ENCODE measurements around the gene CLCA4.

Gene CLCA4

DNA sequence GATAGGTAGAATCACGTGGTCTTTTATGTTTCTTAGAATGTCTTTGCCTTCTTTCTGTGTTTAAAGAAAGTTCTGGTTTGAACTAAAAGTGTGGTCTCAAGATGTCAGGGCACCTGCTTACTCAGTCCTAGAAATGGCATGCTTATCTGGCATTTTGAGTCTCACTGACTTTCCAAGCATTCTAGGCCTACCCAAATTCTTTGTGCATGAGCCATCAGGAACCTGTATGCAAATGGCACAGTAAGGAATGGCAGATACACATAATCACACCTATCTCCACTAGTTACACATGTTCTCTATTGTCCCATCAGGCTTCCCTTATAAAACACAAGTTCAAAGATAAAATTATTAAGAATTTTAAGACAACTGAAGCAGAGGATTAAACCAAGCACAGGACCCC lies 29.5 kb upstream of the CLCA4 start:
- no peak for DNase-seq
- H3K9me3 Mint-ChIP-seq: no peaks in the 10 kb centered on the region
- H3K4me1 Mint-ChIP-seq (ENCODE audit: low read depth): no peaks in the 10 kb centered on the region
- H3K27me3 Mint-ChIP-seq: no peaks in the 10 kb centered on the region
- H3K36me3 Mint-ChIP-seq (ENCODE audit: low read depth): no peaks in the 10 kb centered on the region
- H3K4me3 Mint-ChIP-seq: no peak overlapping the region
- H3K27ac Mint-ChIP-seq: no peak overlapping the region

DNA sequence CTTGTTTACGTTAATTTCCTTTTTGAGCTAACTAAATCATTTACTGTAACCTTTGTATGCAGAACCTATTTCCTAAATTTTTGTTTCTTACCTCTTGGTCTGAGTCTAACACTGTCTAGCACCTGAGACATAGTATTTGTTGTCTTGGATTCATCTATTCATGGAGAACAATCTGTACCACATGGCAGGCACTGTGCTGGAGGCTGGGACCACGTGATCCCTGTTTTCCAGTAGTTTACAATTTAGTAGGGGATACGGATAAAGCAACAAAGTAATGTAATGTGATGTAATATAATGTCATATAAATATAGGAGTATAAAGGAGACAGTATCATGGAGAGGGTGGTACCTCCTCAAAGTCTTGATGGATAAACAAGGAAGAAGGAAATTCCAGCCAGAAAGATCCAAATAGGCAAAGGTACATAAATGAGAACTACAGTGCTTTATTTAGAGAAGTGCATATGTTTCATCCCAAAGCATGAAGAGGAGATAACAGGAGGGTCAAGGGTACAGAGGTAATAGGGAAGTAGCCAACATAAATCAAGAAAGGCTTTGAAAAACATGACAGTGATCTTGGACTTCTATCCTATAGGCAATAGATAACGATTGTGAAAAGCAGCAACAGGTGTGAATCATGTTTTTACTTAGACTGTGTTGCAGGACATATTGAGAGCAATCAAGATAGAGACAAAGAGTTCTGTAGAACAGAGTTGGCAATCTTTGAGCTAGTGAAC lies 25.9 kb upstream of the CLCA4 start:
- H3K27me3 Mint-ChIP-seq: peaks cover 1% of the 10 kb centered on the region
- H3K27ac Mint-ChIP-seq: no peak overlapping the region
- H3K9me3 Mint-ChIP-seq: no peaks in the 10 kb centered on the region
- no peaks in the 10 kb centered on the region for H3K36me3 Mint-ChIP-seq (ENCODE audit: low read depth)
- no peaks in the 10 kb centered on the region for H3K4me1 Mint-ChIP-seq (ENCODE audit: low read depth)
- DNase-seq: no peak
- no peak overlapping the region for H3K4me3 Mint-ChIP-seq

DNA sequence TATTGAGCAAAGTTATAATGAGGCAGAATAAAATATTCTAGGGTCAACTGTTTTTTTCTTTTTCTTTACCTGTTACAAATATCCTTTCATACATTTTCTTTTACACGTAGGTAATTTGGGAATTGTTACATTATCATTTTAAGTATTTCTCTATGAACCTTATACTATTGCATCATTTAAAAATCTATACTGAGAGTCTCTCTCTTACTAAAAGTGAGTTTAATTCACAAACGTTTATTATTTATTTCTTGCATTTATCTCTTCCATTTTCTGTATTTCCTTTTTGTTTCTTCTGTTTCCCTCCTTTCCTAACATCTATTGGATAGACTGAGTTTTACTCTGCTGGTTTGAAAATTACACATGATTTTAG lies 25.4 kb upstream of the CLCA4 start:
- Mint-ChIP-seq H3K36me3 (ENCODE audit: low read depth) (no peaks in the 10 kb centered on the region), H3K27me3 (peaks cover 2% of the 10 kb centered on the region), H3K4me3 (no peak overlapping the region), H3K4me1 (ENCODE audit: low read depth) (no peaks in the 10 kb centered on the region), H3K9me3 (no peaks in the 10 kb centered on the region), H3K27ac (no peak overlapping the region)
- DNase-seq: no peak

DNA sequence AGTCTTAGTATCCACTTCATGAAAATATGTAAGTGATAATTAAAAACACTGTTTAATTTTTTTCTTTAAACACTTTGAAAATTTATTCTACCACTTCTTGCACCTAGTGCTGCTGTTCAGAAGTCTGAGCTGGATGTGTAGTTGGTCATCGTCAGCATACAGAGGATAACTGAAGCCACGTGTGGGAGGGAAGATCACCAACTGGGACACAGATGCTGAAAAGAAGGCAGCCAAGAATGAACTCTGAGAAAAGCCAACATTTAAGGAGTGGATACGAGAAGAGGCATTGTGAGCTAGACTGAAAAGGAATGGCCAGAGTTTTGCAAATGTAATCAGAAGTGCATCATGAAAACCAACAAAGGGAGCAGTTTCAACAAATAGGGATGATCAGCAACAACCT lies 24.6 kb upstream of the CLCA4 start:
- H3K9me3 Mint-ChIP-seq: no peaks in the 10 kb centered on the region
- H3K27ac Mint-ChIP-seq: no peak overlapping the region
- no peaks in the 10 kb centered on the region for H3K4me1 Mint-ChIP-seq (ENCODE audit: low read depth)
- no peak for DNase-seq
- peaks cover 2% of the 10 kb centered on the region for H3K27me3 Mint-ChIP-seq
- H3K36me3 Mint-ChIP-seq (ENCODE audit: low read depth): no peaks in the 10 kb centered on the region
- H3K4me3 Mint-ChIP-seq: no peak overlapping the region

DNA sequence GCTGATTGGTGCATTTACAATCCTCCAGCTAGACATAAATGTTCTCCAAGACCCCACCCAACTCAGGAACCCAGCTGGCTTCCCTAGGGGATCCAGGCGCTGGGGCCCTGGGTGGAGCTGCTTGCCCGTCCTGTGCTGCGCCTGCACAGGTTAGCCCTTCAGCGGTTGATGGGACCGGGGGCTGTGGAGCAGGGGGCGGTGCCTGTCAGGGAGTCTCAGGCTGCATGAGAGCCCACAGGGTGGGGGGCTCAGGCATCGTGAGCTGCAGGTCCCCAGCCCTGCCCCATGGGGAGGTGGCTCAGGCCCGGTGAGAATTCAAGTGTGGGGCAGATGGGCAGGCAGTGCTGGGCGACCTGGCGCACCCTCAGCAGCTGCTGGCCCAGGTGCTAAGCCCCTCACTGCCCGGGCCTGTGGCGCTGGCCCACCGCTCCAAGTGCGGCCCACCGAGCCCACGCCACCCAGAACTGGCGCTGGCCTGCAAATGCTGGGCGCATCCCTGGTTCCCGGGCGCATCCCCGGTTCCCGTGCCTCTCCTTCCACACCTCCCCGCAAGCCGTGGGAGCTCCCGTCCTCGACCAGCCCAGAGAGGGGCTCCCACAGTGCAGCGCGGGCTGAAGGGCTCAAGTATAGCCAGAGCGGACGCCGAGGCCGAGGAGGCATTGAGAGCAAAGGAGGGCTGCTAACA lies 23.1 kb upstream of the CLCA4 start:
- Mint-ChIP-seq H3K9me3 (no peaks in the 10 kb centered on the region), H3K27me3 (peaks cover 2% of the 10 kb centered on the region), H3K36me3 (ENCODE audit: low read depth) (no peaks in the 10 kb centered on the region), H3K4me3 (no peak overlapping the region), H3K4me1 (ENCODE audit: low read depth) (no peaks in the 10 kb centered on the region), H3K27ac (no peak overlapping the region)
- DNase-seq: no peak

DNA sequence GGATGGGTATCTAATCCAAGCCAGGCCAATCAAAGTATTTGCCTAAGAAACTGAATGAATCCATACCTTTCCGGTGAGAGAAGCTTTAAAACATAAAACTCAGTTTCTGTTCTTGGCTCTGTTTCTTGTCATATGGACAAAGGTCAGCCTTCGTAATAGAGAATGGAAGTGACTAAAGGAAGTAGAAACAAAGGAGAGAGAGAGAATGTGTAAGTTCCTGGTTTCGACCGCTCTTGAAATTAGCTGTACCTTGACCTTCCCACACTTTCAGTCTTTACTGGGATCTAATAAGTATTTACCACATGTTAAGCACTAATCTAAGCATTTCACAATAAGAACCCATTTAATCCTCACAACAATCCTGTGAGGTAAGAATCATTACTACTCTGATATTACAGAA lies 19.6 kb upstream of the CLCA4 start:
- Mint-ChIP-seq H3K9me3 (no peaks in the 10 kb centered on the region), H3K4me1 (ENCODE audit: low read depth) (no peaks in the 10 kb centered on the region), H3K4me3 (no peak overlapping the region), H3K36me3 (ENCODE audit: low read depth) (no peaks in the 10 kb centered on the region), H3K27ac (no peak overlapping the region), H3K27me3 (peaks cover 2% of the 10 kb centered on the region)
- DNase-seq: no peak

DNA sequence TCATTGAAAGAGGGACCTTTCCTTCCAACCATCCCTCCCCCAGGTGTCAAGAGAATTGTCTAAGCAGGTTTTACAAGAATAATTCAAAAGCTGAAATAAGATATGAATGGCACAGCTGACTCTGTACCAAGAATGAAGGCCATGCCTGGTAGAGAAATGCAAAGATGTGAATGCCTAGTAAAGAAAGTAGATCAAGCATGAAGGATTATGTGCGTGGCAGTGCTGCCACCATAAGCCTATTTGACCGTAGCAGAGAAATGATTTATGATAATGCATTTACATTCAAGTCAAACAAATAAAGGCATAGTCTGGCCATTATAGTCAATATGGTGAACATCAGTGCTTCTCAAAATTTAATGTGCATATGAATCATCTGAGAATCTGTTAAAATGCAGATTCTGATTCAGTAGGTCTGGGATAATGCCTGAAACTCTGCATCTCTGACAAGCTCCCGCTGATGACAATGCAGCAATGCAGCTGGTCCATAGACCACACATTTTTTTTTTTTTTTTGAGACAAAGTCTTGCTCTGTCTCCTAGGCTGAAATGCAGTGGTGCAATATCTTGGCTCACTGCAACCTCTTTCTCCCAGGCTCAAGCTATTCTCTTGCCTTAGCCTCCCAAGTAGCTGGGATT lies 16.6 kb upstream of the CLCA4 start:
- DNase-seq: no peak
- Mint-ChIP-seq H3K4me1 (ENCODE audit: low read depth) (no peaks in the 10 kb centered on the region), H3K36me3 (ENCODE audit: low read depth) (no peaks in the 10 kb centered on the region), H3K27me3 (peaks cover 7% of the 10 kb centered on the region), H3K4me3 (no peak overlapping the region), H3K27ac (no peak overlapping the region), H3K9me3 (no peaks in the 10 kb centered on the region)

DNA sequence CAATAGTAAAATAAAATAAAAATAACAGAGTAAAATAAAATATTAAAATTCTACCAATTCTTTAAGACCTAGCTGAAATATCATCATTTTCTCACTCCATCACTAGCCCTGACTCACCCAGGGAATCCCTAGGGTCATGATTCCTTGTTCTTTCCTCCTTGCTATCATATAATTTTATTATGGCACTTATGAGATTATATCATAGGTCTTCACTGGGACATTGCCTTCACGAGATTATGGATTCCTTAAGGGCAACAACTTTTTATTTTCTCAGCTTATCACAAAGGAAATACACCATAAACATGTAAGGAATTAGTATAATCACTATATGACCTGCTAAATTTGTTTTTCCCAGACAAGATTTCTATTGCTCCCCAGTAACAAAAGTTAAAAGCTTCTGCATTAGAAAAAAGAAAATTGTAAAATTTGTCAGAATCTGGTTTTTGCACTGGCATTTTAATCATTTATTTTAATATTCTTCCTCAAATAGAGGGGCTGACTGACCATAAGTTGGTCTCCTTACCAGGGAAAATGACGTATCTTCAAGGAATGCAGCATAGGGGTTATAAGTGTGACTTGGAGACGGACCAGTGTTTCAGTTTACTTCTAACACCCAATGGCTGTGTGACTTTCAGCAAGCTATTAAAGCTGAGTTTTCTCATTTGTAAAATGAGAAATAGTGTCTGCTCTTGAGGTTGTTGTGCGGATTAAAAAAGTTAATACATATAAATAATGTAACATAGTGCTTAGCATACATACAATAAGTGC lies 8.8 kb upstream of the CLCA4 start:
- no peak for DNase-seq
- H3K36me3 Mint-ChIP-seq (ENCODE audit: low read depth): no peaks in the 10 kb centered on the region
- H3K4me3 Mint-ChIP-seq: no peak overlapping the region
- H3K27me3 Mint-ChIP-seq: peaks cover 28% of the 10 kb centered on the region
- no peaks in the 10 kb centered on the region for H3K9me3 Mint-ChIP-seq
- H3K27ac Mint-ChIP-seq: no peak overlapping the region
- H3K4me1 Mint-ChIP-seq (ENCODE audit: low read depth): no peaks in the 10 kb centered on the region

DNA sequence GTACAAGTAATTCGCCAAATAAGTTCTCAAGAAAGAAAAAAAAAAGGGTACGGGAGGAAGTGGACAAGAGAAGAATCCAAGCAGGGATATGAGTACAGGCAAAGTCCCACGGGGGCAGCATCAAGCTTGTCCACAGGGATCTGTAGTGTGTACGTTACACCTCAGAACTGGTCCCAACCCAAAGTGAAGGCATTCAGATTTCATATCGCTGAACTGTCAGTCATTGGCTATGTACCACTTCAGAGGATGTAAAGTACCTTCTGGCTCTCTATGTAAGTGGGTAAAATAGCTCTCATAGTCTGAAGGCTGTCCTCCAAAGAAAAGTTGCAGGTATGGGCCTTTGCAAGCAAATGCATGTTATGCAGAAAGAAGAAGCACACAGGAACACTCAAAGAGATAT lies 8.1 kb upstream of the CLCA4 start:
- Mint-ChIP-seq H3K4me3 (no peak overlapping the region), H3K27ac (no peak overlapping the region), H3K4me1 (ENCODE audit: low read depth) (no peaks in the 10 kb centered on the region), H3K36me3 (ENCODE audit: low read depth) (no peaks in the 10 kb centered on the region), H3K27me3 (peaks cover 31% of the 10 kb centered on the region), H3K9me3 (no peaks in the 10 kb centered on the region)
- no peak for DNase-seq

DNA sequence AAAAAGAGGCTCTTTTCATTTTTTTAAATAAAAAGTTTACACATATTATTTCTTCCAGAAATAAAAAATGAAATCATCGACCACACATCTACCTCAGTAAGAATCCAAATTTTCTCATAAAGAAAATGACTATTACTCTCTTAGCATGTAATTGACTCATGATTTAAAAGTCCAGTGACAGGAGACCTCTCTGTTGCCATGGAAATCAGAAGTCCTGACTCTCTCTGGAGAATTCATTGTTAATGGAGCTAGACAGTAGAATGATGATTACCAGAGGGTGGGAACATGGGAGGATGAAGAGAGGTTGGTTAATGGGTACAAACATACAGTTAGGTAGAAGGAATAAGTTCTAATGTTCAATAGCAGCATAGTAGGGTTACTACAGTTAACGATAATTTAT lies 5.0 kb upstream of the CLCA4 start:
- Mint-ChIP-seq H3K27me3 (peaks cover 47% of the 10 kb centered on the region), H3K9me3 (no peaks in the 10 kb centered on the region)

DNA sequence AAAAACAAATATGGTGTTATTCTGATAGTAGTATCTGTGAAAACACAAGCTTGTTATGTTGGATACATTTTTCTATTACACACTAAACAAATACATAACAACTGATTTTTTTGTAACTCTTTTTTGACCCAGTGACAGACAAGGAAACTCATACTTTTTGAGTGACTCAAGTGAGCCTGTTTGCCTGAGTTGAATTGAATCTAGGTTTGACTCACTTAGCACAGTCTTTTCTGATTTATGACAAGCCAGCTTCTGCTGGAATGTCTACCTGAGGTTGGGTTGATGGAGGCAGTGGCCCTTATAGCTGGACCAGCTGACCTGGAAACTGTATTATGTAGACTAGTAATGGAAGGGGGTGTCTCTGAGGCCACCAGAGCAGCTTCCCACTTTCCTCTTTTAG lies 4.2 kb upstream of the CLCA4 start:
- H3K4me3 Mint-ChIP-seq: no peak overlapping the region
- H3K4me1 Mint-ChIP-seq (ENCODE audit: low read depth): no peaks in the 10 kb centered on the region
- peaks cover 43% of the 10 kb centered on the region for H3K27me3 Mint-ChIP-seq
- no peaks in the 10 kb centered on the region for H3K9me3 Mint-ChIP-seq
- no peak overlapping the region for H3K27ac Mint-ChIP-seq
- no peaks in the 10 kb centered on the region for H3K36me3 Mint-ChIP-seq (ENCODE audit: low read depth)
- no peak for DNase-seq

More for the DNA sequence above, 5.0 kb upstream of the CLCA4 start:
- Mint-ChIP-seq H3K36me3 (ENCODE audit: low read depth) (no peaks in the 10 kb centered on the region), H3K4me1 (ENCODE audit: low read depth) (no peaks in the 10 kb centered on the region), H3K4me3 (no peak overlapping the region), H3K27ac (no peak overlapping the region)
- DNase-seq: no peak

DNA sequence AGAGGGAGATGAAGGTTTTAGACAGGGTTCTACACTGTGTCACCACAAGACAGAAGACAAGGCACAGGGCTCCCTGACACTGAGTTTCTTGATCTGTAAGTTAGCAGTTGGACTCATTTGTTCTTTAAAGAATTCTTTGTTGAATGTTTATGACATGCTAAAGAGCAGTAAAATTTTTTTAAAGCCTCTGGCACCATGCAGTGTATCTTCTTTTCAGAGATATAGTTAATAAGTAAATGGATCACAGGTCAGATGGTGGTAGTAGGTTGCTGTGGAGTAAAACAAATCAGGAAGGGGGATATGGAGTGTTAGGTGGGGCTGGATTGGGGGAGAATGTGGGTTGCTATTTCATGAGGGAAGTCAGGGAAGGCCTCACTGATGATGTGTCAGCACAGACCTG lies 2.0 kb downstream of the CLCA4 start:
- Mint-ChIP-seq H3K36me3 (ENCODE audit: low read depth) (no peaks in the 10 kb centered on the region), H3K9me3 (no peaks in the 10 kb centered on the region), H3K27me3 (peaks cover 16% of the 10 kb centered on the region), H3K27ac (no peak overlapping the region), H3K4me1 (ENCODE audit: low read depth) (no peaks in the 10 kb centered on the region), H3K4me3 (no peak overlapping the region)
- DNase-seq: no peak

DNA sequence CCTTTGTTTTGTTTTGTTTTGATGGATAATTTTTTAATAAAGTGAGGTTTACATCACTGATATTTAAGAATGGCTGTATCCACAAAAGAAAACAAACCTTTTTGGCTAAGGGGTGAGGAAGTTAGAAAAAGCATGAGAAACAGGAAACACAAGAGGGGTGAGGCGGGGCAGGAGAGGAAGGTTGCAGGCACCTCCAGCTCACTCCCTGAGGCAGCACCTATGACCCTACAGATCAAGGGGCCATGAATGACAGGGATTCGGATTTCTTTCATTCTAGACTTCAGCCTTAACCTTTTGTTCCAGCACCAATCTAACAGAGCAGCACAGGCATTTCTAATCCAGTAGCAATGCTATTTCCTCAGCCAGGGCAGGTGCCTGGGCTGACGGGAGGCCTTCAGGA lies 4.4 kb downstream of the CLCA4 start:
- Mint-ChIP-seq H3K36me3 (ENCODE audit: low read depth) (no peaks in the 10 kb centered on the region), H3K27ac (no peak overlapping the region), H3K4me1 (ENCODE audit: low read depth) (no peaks in the 10 kb centered on the region), H3K9me3 (no peaks in the 10 kb centered on the region), H3K4me3 (no peak overlapping the region), H3K27me3 (no peaks in the 10 kb centered on the region)
- DNase-seq: no peak

DNA sequence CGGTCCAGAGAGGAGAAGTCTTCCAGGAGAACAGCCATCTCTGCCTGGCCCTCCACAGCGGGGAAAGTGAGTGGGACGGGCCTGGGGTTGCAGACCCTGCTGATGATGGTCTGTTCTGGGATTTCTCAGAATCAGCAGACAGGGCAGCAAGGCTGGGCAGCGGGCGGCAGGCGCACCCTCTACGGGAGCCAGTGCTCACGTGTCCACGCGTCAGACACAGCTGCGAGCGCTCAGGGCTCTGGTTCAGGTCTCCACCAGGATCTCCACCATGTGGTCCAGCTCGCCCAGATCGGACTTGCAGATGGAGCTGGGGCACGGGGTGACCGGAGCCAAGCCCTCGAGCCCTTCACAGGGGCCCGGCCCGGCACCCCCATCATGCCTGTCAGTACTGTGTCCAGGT lies 5.5 kb downstream of the CLCA4 start:
- Mint-ChIP-seq H3K27me3 (peaks cover 3% of the 10 kb centered on the region), H3K4me1 (ENCODE audit: low read depth) (no peaks in the 10 kb centered on the region), H3K9me3 (peaks cover under 1% of the 10 kb centered on the region), H3K4me3 (no peak overlapping the region), H3K36me3 (ENCODE audit: low read depth) (no peaks in the 10 kb centered on the region), H3K27ac (no peak overlapping the region)
- no peak for DNase-seq

DNA sequence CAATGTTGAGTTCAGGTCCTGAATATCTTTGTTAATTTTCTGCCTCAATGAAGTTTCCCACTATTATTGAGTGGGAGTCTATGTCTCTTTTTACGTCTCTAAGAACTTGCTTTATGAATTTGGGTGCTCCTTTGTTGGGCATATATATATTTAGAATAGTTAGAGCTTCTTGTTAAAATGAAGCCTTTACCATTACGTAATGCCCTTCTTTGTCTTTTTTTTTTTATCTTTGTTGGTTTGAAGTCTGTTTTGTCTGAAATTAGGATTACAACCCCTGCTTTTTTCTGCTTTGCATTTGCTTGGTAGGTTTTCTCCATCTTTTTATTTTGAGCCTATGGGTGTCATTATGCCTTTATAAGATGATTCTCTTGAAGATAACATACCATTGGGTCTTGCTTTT lies 10.9 kb downstream of the CLCA4 start:
- no peak overlapping the region for H3K27ac Mint-ChIP-seq
- no peak for DNase-seq
- no peaks in the 10 kb centered on the region for H3K4me1 Mint-ChIP-seq (ENCODE audit: low read depth)
- H3K4me3 Mint-ChIP-seq: no peak overlapping the region
- H3K36me3 Mint-ChIP-seq (ENCODE audit: low read depth): no peaks in the 10 kb centered on the region
- peaks cover 33% of the 10 kb centered on the region for H3K27me3 Mint-ChIP-seq
- H3K9me3 Mint-ChIP-seq: peaks cover 12% of the 10 kb centered on the region
